ENCODE results near the gene SPRED1. TPM values are rescaled to one million over a fixed set of nuclear protein-coding genes. Genes with fewer than 3 reads are reported as not detected.

The SPRED1 gene
- total and polyA plus RNA-seq, 8 donors: 2.2 to 112 (median 11.1) TPM

DNA sequence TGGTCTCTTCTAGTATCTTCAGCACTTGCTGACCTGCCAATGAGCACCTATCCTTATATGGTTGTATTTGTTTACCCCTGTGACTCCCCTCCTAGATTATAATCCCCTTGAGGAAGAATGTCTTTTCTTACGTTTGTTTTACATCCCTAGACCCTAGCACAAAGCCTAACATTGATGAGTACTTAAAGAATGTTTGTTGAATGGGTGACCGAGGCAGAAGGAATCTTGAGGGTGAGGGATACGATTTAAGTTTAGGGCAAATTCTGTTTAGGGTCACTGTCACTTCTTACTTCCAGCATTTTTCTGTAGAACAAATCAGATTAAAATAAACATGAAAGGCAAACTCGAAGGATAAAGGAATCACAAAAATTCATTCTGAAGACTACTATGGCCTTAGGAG lies 120.4 kb downstream of the SPRED1 start:
- TF ChIP-seq, protein P1, sequence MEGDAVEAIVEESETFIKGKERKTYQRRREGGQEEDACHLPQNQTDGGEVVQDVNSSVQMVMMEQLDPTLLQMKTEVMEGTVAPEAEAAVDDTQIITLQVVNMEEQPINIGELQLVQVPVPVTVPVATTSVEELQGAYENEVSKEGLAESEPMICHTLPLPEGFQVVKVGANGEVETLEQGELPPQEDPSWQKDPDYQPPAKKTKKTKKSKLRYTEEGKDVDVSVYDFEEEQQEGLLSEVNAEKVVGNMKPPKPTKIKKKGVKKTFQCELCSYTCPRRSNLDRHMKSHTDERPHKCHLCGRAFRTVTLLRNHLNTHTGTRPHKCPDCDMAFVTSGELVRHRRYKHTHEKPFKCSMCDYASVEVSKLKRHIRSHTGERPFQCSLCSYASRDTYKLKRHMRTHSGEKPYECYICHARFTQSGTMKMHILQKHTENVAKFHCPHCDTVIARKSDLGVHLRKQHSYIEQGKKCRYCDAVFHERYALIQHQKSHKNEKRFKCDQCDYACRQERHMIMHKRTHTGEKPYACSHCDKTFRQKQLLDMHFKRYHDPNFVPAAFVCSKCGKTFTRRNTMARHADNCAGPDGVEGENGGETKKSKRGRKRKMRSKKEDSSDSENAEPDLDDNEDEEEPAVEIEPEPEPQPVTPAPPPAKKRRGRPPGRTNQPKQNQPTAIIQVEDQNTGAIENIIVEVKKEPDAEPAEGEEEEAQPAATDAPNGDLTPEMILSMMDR (IDR thresholded peaks at IDR 0.05): no peak
- no peak for TF ChIP-seq POLR2A (IDR thresholded peaks at IDR 0.05)
- TF ChIP-seq POLR2AphosphoS5 (IDR thresholded peaks at IDR 0.05): no peak
- no peak for TF ChIP-seq EP300 (IDR thresholded peaks at IDR 0.05)
- H3K27me3 ChIP-seq: no peaks in the 10 kb centered on the region
- intact Hi-C loops (cut with DNase I; ENCODE audit: low total_unique reads): no loop called here
- H3K4me3 ChIP-seq: no peak overlapping the region
- DNase-seq: no peak
- no peaks in the 10 kb centered on the region for H3K36me3 ChIP-seq
- H3K4me1 ChIP-seq: peaks cover 0 to 9% (median 3%) of the 10 kb centered on the region in 4 donors
- no peaks in the 10 kb centered on the region for H3K9me3 ChIP-seq
- 73 to 83% (median 80%) methylated on average over 4 of the region's 4 CpGs for WGBS, 5 donors
- H3K27ac ChIP-seq: no peak overlapping the region

DNA sequence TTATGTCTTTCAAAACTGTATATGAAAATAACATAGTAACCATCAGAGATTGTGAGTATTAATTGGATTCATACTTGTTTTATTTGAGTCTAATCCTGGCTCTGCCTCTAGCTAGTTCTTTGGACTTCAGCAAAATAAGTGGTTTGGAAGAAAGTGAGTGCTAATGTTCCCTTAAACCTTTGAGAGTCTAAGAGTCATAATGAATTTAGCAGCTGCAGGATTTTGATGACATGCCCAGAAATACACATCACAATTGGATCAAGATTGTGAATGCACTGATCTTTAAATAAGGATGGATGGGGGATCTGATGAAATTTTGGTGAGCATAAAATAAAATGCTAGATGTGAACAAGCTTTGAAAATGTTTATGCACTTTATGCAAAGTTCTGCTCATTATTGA lies 121.4 kb downstream of the SPRED1 start:
- H3K4me3 ChIP-seq: no peak overlapping the region
- peaks cover 0 to 15% (median 10%) of the 10 kb centered on the region in 4 donors for H3K4me1 ChIP-seq
- H3K36me3 ChIP-seq: no peaks in the 10 kb centered on the region
- no peaks in the 10 kb centered on the region for H3K9me3 ChIP-seq
- peak overlapping the region in 1 of 5 donors; percentile 56 for H3K27ac ChIP-seq
- TF ChIP-seq EP300 (IDR thresholded peaks at IDR 0.05): no peak
- no peak for TF ChIP-seq POLR2A (IDR thresholded peaks at IDR 0.05)
- TF ChIP-seq, protein P1 (IDR thresholded peaks at IDR 0.05): no peak
- TF ChIP-seq POLR2AphosphoS5 (IDR thresholded peaks at IDR 0.05): no peak
- H3K27me3 ChIP-seq: no peaks in the 10 kb centered on the region
- DNase-seq: peak in 1 of 2 donors; percentile 62
- intact Hi-C loops (cut with DNase I; ENCODE audit: low total_unique reads): no loop called here

DNA sequence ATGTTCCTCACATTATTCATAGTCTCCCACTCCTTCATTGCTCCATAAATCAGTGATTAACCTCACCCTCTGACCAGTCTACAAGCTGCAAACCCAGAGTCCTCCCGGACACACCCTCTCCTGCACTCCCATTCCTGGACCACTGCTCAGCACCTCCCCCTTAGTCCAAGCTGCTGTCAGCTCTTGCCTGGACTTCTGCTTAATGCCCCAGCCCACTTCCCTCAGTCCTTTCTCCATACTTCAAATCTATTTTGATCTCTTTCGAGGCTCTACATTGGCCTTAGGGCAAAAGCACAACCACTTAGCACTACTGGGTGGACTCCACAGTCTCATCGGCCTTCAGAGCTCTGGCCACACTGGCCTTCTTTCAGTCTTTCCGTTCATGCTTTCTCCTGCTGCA lies 121.9 kb downstream of the SPRED1 start:
- Histone ChIP-seq H3K4me1 (peaks cover 0 to 15% (median 10%) of the 10 kb centered on the region in 4 donors), H3K4me3 (no peak overlapping the region), H3K27ac (peak overlapping the region in 2 of 5 donors; percentile 50 to 56), H3K9me3 (no peaks in the 10 kb centered on the region), H3K27me3 (no peaks in the 10 kb centered on the region), H3K36me3 (no peaks in the 10 kb centered on the region)
- TF ChIP-seq POLR2A (IDR thresholded peaks at IDR 0.05): no peak
- TF ChIP-seq, protein P1 (IDR thresholded peaks at IDR 0.05): no peak
- TF ChIP-seq POLR2AphosphoS5 (IDR thresholded peaks at IDR 0.05): no peak
- intact Hi-C loops (cut with DNase I; ENCODE audit: low total_unique reads): no loop called here
- peak in 1 of 2 donors; percentile 27 for DNase-seq
- 52 to 73% (median 62%) methylated on average over 4 of the region's 4 CpGs for WGBS, 5 donors

DNA sequence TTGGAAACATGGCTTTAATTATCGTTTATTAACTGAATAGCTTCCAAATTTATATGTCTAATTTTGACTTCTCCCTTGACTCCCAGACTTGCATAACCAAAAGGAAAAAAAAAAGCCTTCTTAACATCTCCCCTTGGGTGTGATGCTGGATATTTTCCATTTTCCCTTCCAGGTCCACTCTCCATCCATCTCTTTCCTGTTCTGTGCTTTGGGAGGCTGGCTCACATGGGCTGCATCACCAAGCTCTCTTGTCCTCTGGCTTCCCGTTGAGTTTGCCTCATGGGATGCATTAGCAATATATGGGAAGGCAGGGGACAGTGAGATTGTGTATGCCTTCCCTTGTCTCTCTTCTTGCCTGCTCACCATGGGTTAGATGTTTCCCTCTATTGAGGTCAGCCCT lies 123.4 kb downstream of the SPRED1 start:
- WGBS, 5 donors: 67 to 84% (median 78%) methylated on average over 2 of the region's 2 CpGs
- intact Hi-C loops (cut with DNase I; ENCODE audit: low total_unique reads): no loop called here
- no peak overlapping the region for H3K4me3 ChIP-seq
- TF ChIP-seq, protein P1 (IDR thresholded peaks at IDR 0.05): no peak
- TF ChIP-seq POLR2A (IDR thresholded peaks at IDR 0.05) (no peak), POLR2AphosphoS5 (IDR thresholded peaks at IDR 0.05) (no peak), EP300 (IDR thresholded peaks at IDR 0.05) (no peak)
- no peaks in the 10 kb centered on the region for H3K9me3 ChIP-seq
- no peak for DNase-seq
- peak overlapping the region in 1 of 5 donors; percentile 43 for H3K27ac ChIP-seq
- H3K27me3 ChIP-seq: no peaks in the 10 kb centered on the region
- H3K4me1 ChIP-seq: peaks cover 0 to 15% (median 10%) of the 10 kb centered on the region in 4 donors
- H3K36me3 ChIP-seq: no peaks in the 10 kb centered on the region
